ENCODE results near the gene KRTAP21-2.
"Not testable (repeated sequence)": the region's sequence is repeated elsewhere in the genome, so short reads cannot be mapped to it uniquely, and the experiment has no call there.

Gene KRTAP21-2
- 0 reads per million in 2 donors for total RNA-seq

GRCh38 chr21:30747159-30747558 lies at the start of gene KRTAP21-2:
Gene KRTAP21-2 (minus strand): TSS chr21:30747259. CDS start chr21:30747202, 57 bp downstream.
- DNase-seq: no peak

GRCh38 chr21:30793581-30794314 lies 46.7 kb upstream of the KRTAP21-2 start:
- DNase-seq: no peak

- DNase-seq: no peak
Measured at GRCh38 chr21:30779249-30779648, 32.2 kb upstream of the KRTAP21-2 start.

- DNase-seq: peak in 1 of 5 experiments; percentile 31
Measured at GRCh38 chr21:30769724-30770431, 22.8 kb upstream of the KRTAP21-2 start.

GRCh38 chr21:30760776-30761175 lies 13.7 kb upstream of the KRTAP21-2 start:
- no peak for DNase-seq

- no peak for DNase-seq
Measured at GRCh38 chr21:30758306-30758705, 11.2 kb upstream of the KRTAP21-2 start.

- DNase-seq: not testable (repeated sequence)
Measured at GRCh38 chr21:30755328-30755727, 8.3 kb upstream of the KRTAP21-2 start, which contains the start of gene KRTAP21-1. Gene KRTAP21-1 (minus strand): TSS chr21:30755428. CDS start chr21:30755378, 50 bp downstream.

GRCh38 chr21:30740462-30740861 lies 6.6 kb downstream of the KRTAP21-2 start:
- DNase-seq: no peak

GRCh38 chr21:30733026-30733425 lies 14.0 kb downstream of the KRTAP21-2 start:
- DNase-seq: no peak

GRCh38 chr21:30726726-30727125 lies 20.3 kb downstream of the KRTAP21-2 start:
- no peak for DNase-seq

GRCh38 chr21:30719401-30719800 lies 27.7 kb downstream of the KRTAP21-2 start:
- DNase-seq: peak in 1 of 5 experiments; percentile 79

- DNase-seq: peak in 1 of 5 experiments; percentile 95
Measured at GRCh38 chr21:30718239-30718909, 28.7 kb downstream of the KRTAP21-2 start, which contains the start of gene KRTAP21-3. Gene KRTAP21-3 (minus strand): TSS chr21:30718777. CDS start chr21:30718759, 18 bp downstream.

GRCh38 chr21:30717105-30717504 lies 30.0 kb downstream of the KRTAP21-2 start:
- DNase-seq: no peak

- no peak for DNase-seq
Measured at GRCh38 chr21:30714946-30715345, 32.1 kb downstream of the KRTAP21-2 start.

GRCh38 chr21:30714456-30714855 lies 32.6 kb downstream of the KRTAP21-2 start:
- DNase-seq: no peak

- DNase-seq: no peak
Measured at GRCh38 chr21:30713766-30714165, 33.3 kb downstream of the KRTAP21-2 start.

GRCh38 chr21:30710499-30710898 lies 36.6 kb downstream of the KRTAP21-2 start:
- DNase-seq: peak in 1 of 5 experiments; percentile 7

- no peak for DNase-seq
Measured at GRCh38 chr21:30707409-30707808, 39.6 kb downstream of the KRTAP21-2 start.
